Ureter (tissue), 1 donor: ENCODE data around the gene KRABD2. TPM values are rescaled to one million over a fixed set of nuclear protein-coding genes. Genes with fewer than 3 reads are reported as not detected.

Experiments
- total RNA-seq: library from RNA; stranded (reverse); gene quantifications from one replicate; pipeline ENCODE4 v1.2.4, GENCODE V29; 2023
- donor health status: DM: yes; HTN: yes; CAD: no.

Gene KRABD2

Other genes starting within 250 kb of the KRABD2 start
- 152 TPM for gene PER1, start 224.3 kb downstream of the KRABD2 start, total RNA-seq
- 87.9 TPM for gene VAMP2, start 213.8 kb downstream of the KRABD2 start, total RNA-seq
- gene TMEM107, start 200.3 kb downstream of the KRABD2 start, total RNA-seq, result 17.1 TPM
- 7.1 TPM for gene BORCS6, start 186.5 kb downstream of the KRABD2 start, total RNA-seq
- 1.9 TPM for gene AURKB, start 166.1 kb downstream of the KRABD2 start, total RNA-seq
- 63.1 TPM for gene CTC1, start 128.6 kb downstream of the KRABD2 start, total RNA-seq
- 82.6 TPM for gene PFAS, start 127.4 kb downstream of the KRABD2 start, total RNA-seq
- gene RANGRF, start 88.0 kb downstream of the KRABD2 start, total RNA-seq, result 24.6 TPM
- 12.5 TPM for gene SLC25A35, start 81.3 kb downstream of the KRABD2 start, total RNA-seq
- 28.7 TPM for gene ARHGEF15, start 66.5 kb downstream of the KRABD2 start, total RNA-seq
- not detected for gene ODF4, start 36.9 kb downstream of the KRABD2 start, total RNA-seq
- gene RPL26, start 6.5 kb upstream of the KRABD2 start, total RNA-seq, result 2,627 TPM
- gene RNF222, start 21.1 kb upstream of the KRABD2 start, total RNA-seq, result not detected
- 84.5 TPM for gene NDEL1, start 59.2 kb upstream of the KRABD2 start, total RNA-seq